Endothelial cell of umbilical vein (primary cell): ENCODE data around the gene SLC50A1. TPM values are rescaled to one million over a fixed set of nuclear protein-coding genes. Genes with fewer than 3 reads are reported as not detected.

Source experiments
- BruUV-seq: library from RNA; stranded (reverse); fragments of 400-500 nt; replicated peaks from 2 replicates; lab custom pipeline; 2021; lab: Mats Ljungman, UMichigan
- CTCF ChIA-PET: fragments of 300-600, 350-600 bp; sonication (Branson Sonifier 250); formaldehyde crosslinking; loops from one replicate; lab custom pipeline; 2021; ENCODE audit warnings: antibody characterized with exemption, inconsistent platforms; lab: Charles Lee
- POLR2A ChIA-PET: fragments of 300-600, 350-600 bp; sonication (Branson Sonifier 250); formaldehyde crosslinking; loops from one replicate; lab custom pipeline; 2021; ENCODE audit warnings: antibody characterized with exemption, inconsistent platforms; lab: Charles Lee
- DNase-seq: peaks from one replicate; pipeline ENCODE4 v3.0.0-alpha.2; 2011; ENCODE audit warnings: low read depth, low spot score
- FAIRE-seq: peaks from 2 replicates; lab custom pipeline; 2011; peaks lifted over from hg19 to GRCh38; lab: Jason Lieb, UNC
- H2AFZ ChIP-seq: 2 replicates; pipeline ENCODE4 v1.6.0; 2012; ENCODE audit warnings: low read depth, low read length, control low read depth, inconsistent platforms
- H3K27ac ChIP-seq: 2 replicates; pipeline ENCODE4 v1.5.1; 2011; ENCODE audit warnings: low read depth, mild to moderate bottlenecking, control low read depth, low read length, moderate library complexity; ENCODE audit not compliant: insufficient read depth
- H3K27me3 ChIP-seq, 2 experiments: 2 replicates each; pipeline versions ENCODE4 v1.6.0 to v1.6.1; 2011; ENCODE audit warnings: low read length in 2 of 2, mixed read lengths in 1 of 2; ENCODE audit not compliant: control insufficient read depth in 2 of 2, insufficient read depth in 2 of 2
- H3K36me3 ChIP-seq, 2 experiments: 2 replicates in 1 of 2; 3 replicates in 1 of 2; pipeline ENCODE4 v1.5.1; 2011; ENCODE audit warnings: low read length in 2 of 2, mild to moderate bottlenecking in 1 of 2, moderate library complexity in 1 of 2; ENCODE audit not compliant: control insufficient read depth in 2 of 2, insufficient read depth in 2 of 2; ENCODE audit errors: extremely low read depth in 1 of 2
- H3K4me1 ChIP-seq: 3 replicates; pipeline ENCODE4 v1.5.1; 2011; ENCODE audit warnings: mild to moderate bottlenecking, low read length; ENCODE audit not compliant: control insufficient read depth, insufficient read depth; ENCODE audit errors: extremely low read depth
- H3K4me2 ChIP-seq: 2 replicates; pipeline ENCODE4 v1.6.1; 2011; ENCODE audit warnings: low read length, control low read depth, mixed read lengths; ENCODE audit not compliant: insufficient read depth
- H3K4me3 ChIP-seq, 3 experiments: fragments of 200-600 bp in 1 of 3; sonication (generic), shearing (Covaris generic) in 1 of 3; replicated peaks in 1 of 3; 2 replicates each; pipeline ENCODE4 v1.5.1; 2011 to 2016; ENCODE audit warnings: control low read depth in 3 of 3, low read length in 3 of 3, mild to moderate bottlenecking in 2 of 3, inconsistent platforms in 1 of 3, low read depth in 1 of 3, moderate library complexity in 1 of 3; ENCODE audit not compliant: insufficient read depth in 1 of 3
- H3K79me2 ChIP-seq: 2 replicates; pipeline ENCODE4 v1.6.0; 2012; ENCODE audit warnings: low read length, inconsistent platforms; ENCODE audit not compliant: control insufficient read depth, insufficient read depth
- H3K9ac ChIP-seq: replicated peaks from 2 replicates; pipeline ENCODE3; 2011; ENCODE audit warnings: low read length, control low read depth; ENCODE audit not compliant: insufficient read depth; ENCODE audit errors: extremely low read depth
- H3K9me1 ChIP-seq: replicated peaks from 3 replicates; pipeline ENCODE4 v1.6.0; 2011; ENCODE audit warnings: mild to moderate bottlenecking, low read length; ENCODE audit not compliant: control insufficient read depth, insufficient read depth; ENCODE audit errors: extremely low read depth
- H3K9me3 ChIP-seq: replicated peaks from 2 replicates; pipeline ENCODE4 v1.5.1; 2012; ENCODE audit warnings: low read length, inconsistent platforms; ENCODE audit not compliant: control insufficient read depth, insufficient read depth
- H4K20me1 ChIP-seq: replicated peaks from 2 replicates; pipeline ENCODE3; 2011; ENCODE audit warnings: mild to moderate bottlenecking, low read length; ENCODE audit not compliant: control insufficient read depth, insufficient read depth; ENCODE audit errors: extremely low read depth
- EZH2 ChIP-seq: IDR thresholded peaks from 2 replicates; pipeline ENCODE4 v1.6.1; 2012; ENCODE audit warnings: borderline replicate concordance, low read depth, mild to moderate bottlenecking, moderate library complexity, low read length, inconsistent platforms; ENCODE audit not compliant: severe bottlenecking
- FOS ChIP-seq: IDR thresholded peaks from 2 replicates; pipeline ENCODE4 v1.6.1; 2011; ENCODE audit warnings: mild to moderate bottlenecking, low read length, moderate library complexity, borderline replicate concordance; ENCODE audit not compliant: insufficient read depth
- GATA2 ChIP-seq: IDR thresholded peaks from 2 replicates; pipeline ENCODE4 v1.7.0; 2011; ENCODE audit warnings: low read depth, mild to moderate bottlenecking, moderate library complexity, mixed read lengths, low read length; ENCODE audit not compliant: insufficient read length, insufficient read depth
- JUN ChIP-seq: IDR thresholded peaks from 2 replicates; pipeline ENCODE4 v1.6.1; 2011; ENCODE audit warnings: borderline replicate concordance, low read depth; ENCODE audit not compliant: insufficient read length, insufficient read depth
- MAX ChIP-seq: IDR thresholded peaks from 2 replicates; pipeline ENCODE4 v1.6.1; 2011; ENCODE audit not compliant: insufficient read depth, insufficient read length
- MYC ChIP-seq: IDR thresholded peaks from one replicate; pipeline ENCODE4 v1.6.1; 2011; ENCODE audit warnings: mild to moderate bottlenecking, low read depth, low read length
- POLR2A ChIP-seq: IDR thresholded peaks from 2 replicates; pipeline ENCODE4 v1.6.1; 2012; ENCODE audit warnings: low read depth, mild to moderate bottlenecking, control low read depth, low read length
- POLR2AphosphoS5 ChIP-seq: IDR thresholded peaks from 2 replicates; pipeline ENCODE4 v1.6.1; 2012; ENCODE audit warnings: low read depth, mild to moderate bottlenecking, control low read depth, low read length, moderate library complexity; ENCODE audit not compliant: insufficient read depth
- dilution Hi-C: fragments of 300-500 bp; cut with MboI; formaldehyde crosslinking; loops from one replicate; pipeline ENCODE4 v1.15.0; 2019; ENCODE audit warnings: low sequenced_read_pairs; ENCODE audit not compliant: extremely low pct_ligation_motif_present
- intact Hi-C: fragments of 100-400 bp; cut with micrococcal nuclease; formaldehyde crosslinking; loops from one replicate; pipeline ENCODE4 v1.10.0; 2022
- polyA plus RNA-seq, 4 experiments: library from polyadenylated mRNA; depleted of rRNA in 3 of 4; stranded (reverse) in 3 of 4; unstranded in 1 of 4; fragments of >200 nt; gene quantifications; 2 replicates each; pipeline versions ENCODE4 v1.2.1 to v1.2.3, GENCODE V29; 2011 to 2012; ENCODE audit warnings: missing spikeins in 1 of 4
- total RNA-seq: library from RNA; stranded (reverse); gene quantifications from 2 replicates; pipeline ENCODE4 v1.2.3, GENCODE V29; 2021
- TF ChIP-seq, protein P1 (sequence below), 2 donors: IDR thresholded peaks; 1 replicate in 1 of 2; 2 replicates in 1 of 2; pipeline ENCODE4 v1.5.1; 2011; ENCODE audit warnings: low read length in 2 of 2, mild to moderate bottlenecking in 2 of 2, moderate library complexity in 2 of 2, control low read depth in 1 of 2, inconsistent platforms in 1 of 2, low read depth in 1 of 2; ENCODE audit not compliant: insufficient read depth in 1 of 2; ENCODE audit errors: extremely low read depth in 1 of 2

SLC50A1 gene
- total and polyA plus RNA-seq, 2 donors (not counting 3 experiments of a cell fraction or from before 2014, with no cell fraction given): 29.5 to 66.1 TPM

- no peak for DNase-seq
- Histone ChIP-seq H3K79me2 (no peaks in the 10 kb centered on the region), H3K4me1 (no peaks in the 10 kb centered on the region), H3K4me2 (no peak overlapping the region), H3K9me1 (no peaks in the 10 kb centered on the region), H3K36me3 (no peaks in the 10 kb centered on the region), H3K9me3 (no peaks in the 10 kb centered on the region), H3K27me3 (no peaks in the 10 kb centered on the region), H2AFZ (no peak overlapping the region), H3K9ac (no peak overlapping the region), H4K20me1 (no peaks in the 10 kb centered on the region), H3K4me3 (no peak overlapping the region), H3K27ac (no peak overlapping the region)
- no peak for FAIRE-seq
- BruUV-seq: no TSS peak
- CTCF ChIA-PET: interaction anchor here (1.0 to 1.7 kb wide), 2 partner anchors 16 to 20 kb away, joined by 3 to 6 read pairs; no protein-coding TSS in a partner anchor
- dilution Hi-C loops: no loop called here
- POLR2A ChIA-PET: no interaction called here
- TF ChIP-seq MAX: no peak
- TF ChIP-seq GATA2: no peak
- no peak for TF ChIP-seq EZH2
- no peak for TF ChIP-seq FOS
- TF ChIP-seq, protein P1, sequence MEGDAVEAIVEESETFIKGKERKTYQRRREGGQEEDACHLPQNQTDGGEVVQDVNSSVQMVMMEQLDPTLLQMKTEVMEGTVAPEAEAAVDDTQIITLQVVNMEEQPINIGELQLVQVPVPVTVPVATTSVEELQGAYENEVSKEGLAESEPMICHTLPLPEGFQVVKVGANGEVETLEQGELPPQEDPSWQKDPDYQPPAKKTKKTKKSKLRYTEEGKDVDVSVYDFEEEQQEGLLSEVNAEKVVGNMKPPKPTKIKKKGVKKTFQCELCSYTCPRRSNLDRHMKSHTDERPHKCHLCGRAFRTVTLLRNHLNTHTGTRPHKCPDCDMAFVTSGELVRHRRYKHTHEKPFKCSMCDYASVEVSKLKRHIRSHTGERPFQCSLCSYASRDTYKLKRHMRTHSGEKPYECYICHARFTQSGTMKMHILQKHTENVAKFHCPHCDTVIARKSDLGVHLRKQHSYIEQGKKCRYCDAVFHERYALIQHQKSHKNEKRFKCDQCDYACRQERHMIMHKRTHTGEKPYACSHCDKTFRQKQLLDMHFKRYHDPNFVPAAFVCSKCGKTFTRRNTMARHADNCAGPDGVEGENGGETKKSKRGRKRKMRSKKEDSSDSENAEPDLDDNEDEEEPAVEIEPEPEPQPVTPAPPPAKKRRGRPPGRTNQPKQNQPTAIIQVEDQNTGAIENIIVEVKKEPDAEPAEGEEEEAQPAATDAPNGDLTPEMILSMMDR (IDR thresholded peaks at IDR 0.05; ENCODE audit: extremely low read depth in 1 of 2, insufficient read depth in 1 of 2, low read depth in 1 of 2, low read length in 2 of 2): no peak
- no peak for TF ChIP-seq POLR2A
- TF ChIP-seq POLR2AphosphoS5: no peak
- no peak for TF ChIP-seq MYC
- TF ChIP-seq JUN: no peak
- intact Hi-C loops: no loop called here
Measured at GRCh38 chr1:155187456-155187891, 51.8 kb downstream of the SLC50A1 start.
